RWPE2 (cell line): ENCODE data around the gene ACTL10.
"Not testable (repeated sequence)": the region's sequence is repeated elsewhere in the genome, so short reads cannot be mapped to it uniquely, and the experiment has no call there.

Experiments
- ATAC-seq: fragments of 200-7000 bp; cut with Tn5 transposase; 3 replicates; pipeline ENCODE4 v1.9.1; 2021; ENCODE audit warnings: low read depth
- DNase-seq: peaks from one replicate; pipeline ENCODE4 v3.0.0-alpha.2; 2020; ENCODE audit warnings: low spot score
- H3K27ac ChIP-seq: fragments of 450-650 bp; 2 replicates; pipeline ENCODE4 v1.5.1; 2017; ENCODE audit warnings: mild to moderate bottlenecking; ENCODE audit not compliant: poor library complexity, severe bottlenecking
- H3K27me3 ChIP-seq: fragments of 250-450 bp; sonication (Bioruptor Pico); 2 replicates; pipeline ENCODE4 v1.5.1; 2021; ENCODE audit warnings: mild to moderate bottlenecking, moderate library complexity; ENCODE audit not compliant: insufficient read depth, poor library complexity, severe bottlenecking
- H3K36me3 ChIP-seq: fragments of 250-450 bp; sonication (Bioruptor Pico); 2 replicates; pipeline ENCODE4 v1.5.1; 2020; ENCODE audit warnings: low read depth, mild to moderate bottlenecking, moderate library complexity
- H3K4me1 ChIP-seq: fragments of 250-450 bp; sonication (Bioruptor Pico); 2 replicates; pipeline ENCODE4 v1.5.1; 2021; ENCODE audit warnings: mild to moderate bottlenecking, moderate library complexity; ENCODE audit not compliant: insufficient read depth, poor library complexity, severe bottlenecking
- H3K4me3 ChIP-seq: fragments of 250-450 bp; sonication (Bioruptor Pico); 2 replicates; pipeline ENCODE4 v1.5.1; 2021; ENCODE audit warnings: mild to moderate bottlenecking, moderate library complexity; ENCODE audit not compliant: severe bottlenecking
- H3K9me3 ChIP-seq: fragments of 250-450 bp; sonication (Bioruptor Pico); 2 replicates; pipeline ENCODE4 v1.5.1; 2021; ENCODE audit warnings: mild to moderate bottlenecking, moderate library complexity; ENCODE audit not compliant: severe bottlenecking
- CTCF ChIP-seq: fragments of 450-650 bp; IDR thresholded peaks from one replicate; pipeline ENCODE4 v1.5.1; 2017; ENCODE audit warnings: mild to moderate bottlenecking, moderate library complexity; ENCODE audit not compliant: poor library complexity, severe bottlenecking

The ACTL10 gene

GRCh38 chr20:33694639-33695012, 27.9 kb downstream of the ACTL10 start:
- H3K27me3 ChIP-seq, result no peaks in the 10 kb centered on the region
- no peaks in the 10 kb centered on the region for H3K36me3 ChIP-seq
- H3K27ac ChIP-seq, result no peak overlapping the region
- no peak for DNase-seq
- ATAC-seq, result no peak
- no peak for TF ChIP-seq CTCF
- H3K4me3 ChIP-seq, result no peak overlapping the region
- peaks cover 6% of the 10 kb centered on the region for H3K9me3 ChIP-seq
- no peaks in the 10 kb centered on the region for H3K4me1 ChIP-seq

- no peak overlapping the region for H3K4me3 ChIP-seq
- H3K9me3 ChIP-seq, result peaks cover 6% of the 10 kb centered on the region
- no peak overlapping the region for H3K27ac ChIP-seq
- no peaks in the 10 kb centered on the region for H3K27me3 ChIP-seq
- H3K4me1 ChIP-seq, result no peaks in the 10 kb centered on the region
- TF ChIP-seq CTCF, result no peak
- no peak for DNase-seq
- H3K36me3 ChIP-seq, result no peaks in the 10 kb centered on the region
- no peak for ATAC-seq
Observed at GRCh38 chr20:33696448-33696847, 29.7 kb downstream of the ACTL10 start.

GRCh38 chr20:33697129-33697528, 30.4 kb downstream of the ACTL10 start:
- Histone ChIP-seq H3K27ac (no peak overlapping the region), H3K9me3 (peaks cover 6% of the 10 kb centered on the region), H3K4me1 (no peaks in the 10 kb centered on the region), H3K4me3 (no peak overlapping the region), H3K27me3 (no peaks in the 10 kb centered on the region), H3K36me3 (no peaks in the 10 kb centered on the region)
- DNase-seq (no peak), ATAC-seq (no peak)
- TF ChIP-seq CTCF, result no peak

- H3K9me3 ChIP-seq, DNase-seq, ATAC-seq, H3K4me1 ChIP-seq, H3K27ac ChIP-seq, H3K4me3 ChIP-seq, H3K27me3 ChIP-seq, H3K36me3 ChIP-seq: not testable (repeated sequence)
Observed at GRCh38 chr20:33698966-33699365, 32.2 kb downstream of the ACTL10 start.

- not testable (repeated sequence) for H3K36me3 ChIP-seq, ATAC-seq, H3K9me3 ChIP-seq, H3K4me1 ChIP-seq, H3K4me3 ChIP-seq, H3K27ac ChIP-seq, DNase-seq, H3K27me3 ChIP-seq
Observed at GRCh38 chr20:33700696-33701441, 34.1 kb downstream of the ACTL10 start.
